ENCODE data around the gene ITPRID1. TPM values are rescaled to one million over a fixed set of nuclear protein-coding genes. Genes with fewer than 3 reads are reported as not detected.

ITPRID1 gene
- total and polyA plus RNA-seq, 9 of the 15 experiments (the other 6 are each of a cell fraction or from before 2014, with no cell fraction given) = not detected

DNA sequence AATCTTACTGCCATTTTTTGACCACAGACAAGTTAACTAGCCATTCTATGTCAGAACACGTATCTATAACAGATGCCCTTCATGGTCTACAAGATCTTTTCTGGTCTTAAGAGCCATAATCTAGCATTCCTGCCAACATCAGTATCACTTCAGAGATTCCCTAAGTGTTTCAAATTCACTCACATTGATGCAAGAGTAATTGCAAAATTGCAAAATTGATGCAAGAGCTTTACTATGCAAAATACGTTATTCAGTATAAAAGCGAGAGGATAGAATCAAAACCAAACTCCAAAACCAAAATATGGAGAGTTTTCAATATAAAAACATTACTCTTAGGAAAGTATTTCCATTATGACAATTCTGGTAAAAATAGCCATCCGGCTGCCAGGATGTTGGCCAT is 135.0 kb downstream of the ITPRID1 start:
- no peaks in the 10 kb centered on the region for H3K79me2 ChIP-seq (ENCODE audit: control insufficient read depth, insufficient read depth, low read length)
- H3K9me1 ChIP-seq (ENCODE audit: control insufficient read depth, insufficient read depth, low read length) = no peaks in the 10 kb centered on the region
- H2AFZ ChIP-seq (ENCODE audit: low read depth, low read length) = no peak overlapping the region
- FAIRE-seq = no peak
- in situ Hi-C loops (cut with MboI) (no loop called here), intact Hi-C loops (cut with micrococcal nuclease) (loop anchor here (2.0 kb wide), 1 partner anchor 88 kb away; no protein-coding TSS in a partner anchor)
- H3K4me3 ChIP-seq = no peak overlapping the region
- H3K9ac ChIP-seq (ENCODE audit: insufficient read depth in 1 of 2, low read depth in 2 of 2, low read length in 2 of 2) = no peak overlapping the region
- no peak for ATAC-seq
- no peaks in the 10 kb centered on the region for H3K9me3 ChIP-seq (replicated peaks; ENCODE audit: control insufficient read depth, insufficient read depth, low read depth, low read length)
- DNase-seq (ENCODE audit: extremely low read depth in 1 of 4, low spot score in 3 of 4) = no peak
- BruUV-seq (replicated peaks) = no TSS peak
- ChIA-PET CTCF (ENCODE audit: low intra/inter-chr PET ratio) (interaction anchor here (1.5 kb wide), 1 partner anchor 86 kb away, joined by 5 read pairs; no protein-coding TSS in a partner anchor), POLR2A (interaction anchor here (0.7 kb wide), 1 partner anchor 9 kb away, joined by 3 read pairs; no protein-coding TSS in a partner anchor)
- no peaks in the 10 kb centered on the region for H3K4me1 ChIP-seq (replicated peaks in 1 of 2; ENCODE audit: control insufficient read depth in 2 of 2, insufficient read depth in 2 of 2, low read length in 2 of 2)
- H3K36me3 ChIP-seq (ENCODE audit: control insufficient read depth, insufficient read depth, low read length) = no peaks in the 10 kb centered on the region
- H3K27me3 ChIP-seq (ENCODE audit: control insufficient read depth in 2 of 2, insufficient read depth in 2 of 2, low read length in 2 of 2) = no peaks in the 10 kb centered on the region
- H3K4me2 ChIP-seq (ENCODE audit: insufficient read depth, low read length) = no peak overlapping the region
- 3% methylated on average over 4 of the region's 4 CpGs for WGBS (ENCODE audit: insufficient coverage, low coverage, missing lambda C conversion rate)
- no peak overlapping the region for H3K27ac ChIP-seq (ENCODE audit: extremely low read depth, low read depth, low read length)
- H4K20me1 ChIP-seq (replicated peaks; ENCODE audit: control insufficient read depth, insufficient read depth, low read length) = no peaks in the 10 kb centered on the region
- TF ChIP-seq ZNF644 (tag; IDR thresholded peaks at IDR 0.05; ENCODE audit: low read depth) (no peak), EP400 (IDR thresholded peaks at IDR 0.05) (no peak), ATF7 (IDR thresholded peaks at IDR 0.05) (no peak), ZNF224 (CRISPR knock-in tag; IDR thresholded peaks at IDR 0.05) (no peak), SNRNP70 (optimal IDR thresholded peaks at IDR 0.05; ENCODE audit: low read depth, low read length) (no peak), MAFK (IDR thresholded peaks at IDR 0.05; ENCODE audit: low read length) (no peak), CHD1 (IDR thresholded peaks at IDR 0.05; ENCODE audit: low read length) (no peak), ETV6 (IDR thresholded peaks at IDR 0.05; ENCODE audit: borderline replicate concordance in 1 of 2, low read depth in 2 of 2, low read length in 1 of 2) (no peak), ETV6 (CRISPR knock-in tag; IDR thresholded peaks at IDR 0.05; ENCODE audit: borderline replicate concordance) (no peak), HNRNPK (IDR thresholded peaks at IDR 0.05; ENCODE audit: low read depth, low read length, poor library complexity, severe bottlenecking) (no peak)
- TF ChIP-seq, protein P1, sequence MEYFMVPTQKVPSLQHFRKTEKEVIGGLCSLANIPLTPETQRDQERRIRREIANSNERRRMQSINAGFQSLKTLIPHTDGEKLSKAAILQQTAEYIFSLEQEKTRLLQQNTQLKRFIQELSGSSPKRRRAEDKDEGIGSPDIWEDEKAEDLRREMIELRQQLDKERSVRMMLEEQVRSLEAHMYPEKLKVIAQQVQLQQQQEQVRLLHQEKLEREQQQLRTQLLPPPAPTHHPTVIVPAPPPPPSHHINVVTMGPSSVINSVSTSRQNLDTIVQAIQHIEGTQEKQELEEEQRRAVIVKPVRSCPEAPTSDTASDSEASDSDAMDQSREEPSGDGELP (CRISPR knock-in tag; IDR thresholded peaks at IDR 0.05; ENCODE audit: borderline replicate concordance) = no peak
- TF ChIP-seq, protein P2, sequence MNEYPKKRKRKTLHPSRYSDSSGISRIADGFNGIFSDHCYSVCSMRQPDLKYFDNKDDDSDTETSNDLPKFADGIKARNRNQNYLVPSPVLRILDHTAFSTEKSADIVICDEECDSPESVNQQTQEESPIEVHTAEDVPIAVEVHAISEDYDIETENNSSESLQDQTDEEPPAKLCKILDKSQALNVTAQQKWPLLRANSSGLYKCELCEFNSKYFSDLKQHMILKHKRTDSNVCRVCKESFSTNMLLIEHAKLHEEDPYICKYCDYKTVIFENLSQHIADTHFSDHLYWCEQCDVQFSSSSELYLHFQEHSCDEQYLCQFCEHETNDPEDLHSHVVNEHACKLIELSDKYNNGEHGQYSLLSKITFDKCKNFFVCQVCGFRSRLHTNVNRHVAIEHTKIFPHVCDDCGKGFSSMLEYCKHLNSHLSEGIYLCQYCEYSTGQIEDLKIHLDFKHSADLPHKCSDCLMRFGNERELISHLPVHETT (CRISPR knock-in tag; conservative IDR thresholded peaks at IDR 0.05 in 1 of 2, IDR thresholded peaks at IDR 0.05 in 1 of 2) = no peak
- TF ChIP-seq, protein P3, sequence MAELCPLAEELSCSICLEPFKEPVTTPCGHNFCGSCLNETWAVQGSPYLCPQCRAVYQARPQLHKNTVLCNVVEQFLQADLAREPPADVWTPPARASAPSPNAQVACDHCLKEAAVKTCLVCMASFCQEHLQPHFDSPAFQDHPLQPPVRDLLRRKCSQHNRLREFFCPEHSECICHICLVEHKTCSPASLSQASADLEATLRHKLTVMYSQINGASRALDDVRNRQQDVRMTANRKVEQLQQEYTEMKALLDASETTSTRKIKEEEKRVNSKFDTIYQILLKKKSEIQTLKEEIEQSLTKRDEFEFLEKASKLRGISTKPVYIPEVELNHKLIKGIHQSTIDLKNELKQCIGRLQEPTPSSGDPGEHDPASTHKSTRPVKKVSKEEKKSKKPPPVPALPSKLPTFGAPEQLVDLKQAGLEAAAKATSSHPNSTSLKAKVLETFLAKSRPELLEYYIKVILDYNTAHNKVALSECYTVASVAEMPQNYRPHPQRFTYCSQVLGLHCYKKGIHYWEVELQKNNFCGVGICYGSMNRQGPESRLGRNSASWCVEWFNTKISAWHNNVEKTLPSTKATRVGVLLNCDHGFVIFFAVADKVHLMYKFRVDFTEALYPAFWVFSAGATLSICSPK (IDR thresholded peaks at IDR 0.05; ENCODE audit: borderline replicate concordance) = no peak
- TF ChIP-seq, protein P4, sequence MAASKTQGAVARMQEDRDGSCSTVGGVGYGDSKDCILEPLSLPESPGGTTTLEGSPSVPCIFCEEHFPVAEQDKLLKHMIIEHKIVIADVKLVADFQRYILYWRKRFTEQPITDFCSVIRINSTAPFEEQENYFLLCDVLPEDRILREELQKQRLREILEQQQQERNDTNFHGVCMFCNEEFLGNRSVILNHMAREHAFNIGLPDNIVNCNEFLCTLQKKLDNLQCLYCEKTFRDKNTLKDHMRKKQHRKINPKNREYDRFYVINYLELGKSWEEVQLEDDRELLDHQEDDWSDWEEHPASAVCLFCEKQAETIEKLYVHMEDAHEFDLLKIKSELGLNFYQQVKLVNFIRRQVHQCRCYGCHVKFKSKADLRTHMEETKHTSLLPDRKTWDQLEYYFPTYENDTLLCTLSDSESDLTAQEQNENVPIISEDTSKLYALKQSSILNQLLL (CRISPR knock-in tag; IDR thresholded peaks at IDR 0.05; ENCODE audit: borderline replicate concordance) = no peak
- TF ChIP-seq, protein P5, sequence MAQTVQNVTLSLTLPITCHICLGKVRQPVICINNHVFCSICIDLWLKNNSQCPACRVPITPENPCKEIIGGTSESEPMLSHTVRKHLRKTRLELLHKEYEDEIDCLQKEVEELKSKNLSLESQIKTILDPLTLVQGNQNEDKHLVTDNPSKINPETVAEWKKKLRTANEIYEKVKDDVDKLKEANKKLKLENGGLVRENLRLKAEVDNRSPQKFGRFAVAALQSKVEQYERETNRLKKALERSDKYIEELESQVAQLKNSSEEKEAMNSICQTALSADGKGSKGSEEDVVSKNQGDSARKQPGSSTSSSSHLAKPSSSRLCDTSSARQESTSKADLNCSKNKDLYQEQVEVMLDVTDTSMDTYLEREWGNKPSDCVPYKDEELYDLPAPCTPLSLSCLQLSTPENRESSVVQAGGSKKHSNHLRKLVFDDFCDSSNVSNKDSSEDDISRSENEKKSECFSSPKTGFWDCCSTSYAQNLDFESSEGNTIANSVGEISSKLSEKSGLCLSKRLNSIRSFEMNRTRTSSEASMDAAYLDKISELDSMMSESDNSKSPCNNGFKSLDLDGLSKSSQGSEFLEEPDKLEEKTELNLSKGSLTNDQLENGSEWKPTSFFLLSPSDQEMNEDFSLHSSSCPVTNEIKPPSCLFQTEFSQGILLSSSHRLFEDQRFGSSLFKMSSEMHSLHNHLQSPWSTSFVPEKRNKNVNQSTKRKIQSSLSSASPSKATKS (CRISPR knock-in tag; IDR thresholded peaks at IDR 0.05) = no peak
